ENCODE results near the gene EXOC5. TPM values are rescaled to one million over a fixed set of nuclear protein-coding genes. Genes with fewer than 3 reads are reported as not detected.

Gene EXOC5
- total RNA-seq, 4 donors from 2014 or later: 21.8 to 29.8 (median 28.8) TPM

- DNase-seq (ENCODE audit: low spot score in 2 of 2): no peak
- Histone ChIP-seq H3K27me3 (peaks cover 2% of the 10 kb centered on the region), H3K9me3 (no peaks in the 10 kb centered on the region), H3K4me3 (no peak overlapping the region), H3K36me3 (no peaks in the 10 kb centered on the region), H3K4me1 (no peaks in the 10 kb centered on the region), H3K27ac (no peak overlapping the region)
- no peak for TF ChIP-seq POLR2AphosphoS5 (IDR thresholded peaks at IDR 0.05)
- TF ChIP-seq CTCF (IDR thresholded peaks at IDR 0.05): no peak
- no peak for TF ChIP-seq EP300 (IDR thresholded peaks at IDR 0.05)
- TF ChIP-seq POLR2A (IDR thresholded peaks at IDR 0.05): no peak
- WGBS: 83% methylated on average over 3 of the region's 3 CpGs
Measured at GRCh38 chr14:57299511-57299910, 30.8 kb upstream of the EXOC5 start.

GRCh38 chr14:57297852-57298251 is 29.1 kb upstream of the EXOC5 start:
- Histone ChIP-seq H3K9me3 (no peaks in the 10 kb centered on the region), H3K27ac (no peak overlapping the region), H3K27me3 (no peaks in the 10 kb centered on the region), H3K4me3 (no peak overlapping the region), H3K4me1 (no peaks in the 10 kb centered on the region), H3K36me3 (no peaks in the 10 kb centered on the region)
- no peak for DNase-seq (ENCODE audit: low spot score in 2 of 2)
- WGBS: 90% methylated on average over 4 of the region's 4 CpGs
- TF ChIP-seq POLR2A (IDR thresholded peaks at IDR 0.05) (no peak), CTCF (IDR thresholded peaks at IDR 0.05) (no peak), POLR2AphosphoS5 (IDR thresholded peaks at IDR 0.05) (no peak), EP300 (IDR thresholded peaks at IDR 0.05) (no peak)

- Histone ChIP-seq H3K4me1 (no peaks in the 10 kb centered on the region), H3K27ac (no peak overlapping the region), H3K9me3 (no peaks in the 10 kb centered on the region), H3K27me3 (no peaks in the 10 kb centered on the region), H3K4me3 (no peak overlapping the region), H3K36me3 (peaks cover 9% of the 10 kb centered on the region)
- WGBS: 55% methylated on average over 1 of the region's 1 CpG
- TF ChIP-seq POLR2AphosphoS5 (IDR thresholded peaks at IDR 0.05) (no peak), EP300 (IDR thresholded peaks at IDR 0.05) (no peak), CTCF (IDR thresholded peaks at IDR 0.05) (no peak), POLR2A (IDR thresholded peaks at IDR 0.05) (no peak)
- DNase-seq (ENCODE audit: low spot score in 2 of 2): no peak
Measured at GRCh38 chr14:57295239-57295638, 26.5 kb upstream of the EXOC5 start.

GRCh38 chr14:57293866-57294837 is 25.4 kb upstream of the EXOC5 start:
- 96% methylated on average over 1 of the region's 1 CpG for WGBS
- TF ChIP-seq CTCF (IDR thresholded peaks at IDR 0.05) (no peak), POLR2A (IDR thresholded peaks at IDR 0.05) (no peak), POLR2AphosphoS5 (IDR thresholded peaks at IDR 0.05) (no peak), EP300 (IDR thresholded peaks at IDR 0.05) (no peak)
- H3K4me1 ChIP-seq: no peaks in the 10 kb centered on the region
- no peak for DNase-seq (ENCODE audit: low spot score in 2 of 2)
- H3K27ac ChIP-seq: no peak overlapping the region
- H3K27me3 ChIP-seq: no peaks in the 10 kb centered on the region
- no peaks in the 10 kb centered on the region for H3K9me3 ChIP-seq
- H3K4me3 ChIP-seq: no peak overlapping the region
- H3K36me3 ChIP-seq: peaks cover 13% of the 10 kb centered on the region

All from suprapubic skin (tissue), 4 donors.